HEK293T (cell line): ENCODE data around the gene ZBTB45.

ENCODE experiments used
- ARNT ChIP-seq: fragments of 450-650 bp; IDR thresholded peaks from 2 replicates; pipeline ENCODE4 v1.6.1; 2017; ENCODE audit warnings: mild to moderate bottlenecking
- BHLHE40 ChIP-seq: fragments of 450-650 bp; IDR thresholded peaks from 2 replicates; pipeline ENCODE4 v1.6.1; 2016; ENCODE audit warnings: mild to moderate bottlenecking, moderate library complexity, borderline replicate concordance
- FOXA1 ChIP-seq: fragments of 450-650 bp; IDR thresholded peaks from 2 replicates; pipeline ENCODE4 v1.6.1; 2016; ENCODE audit warnings: mild to moderate bottlenecking
- FOXK2 ChIP-seq: fragments of 450-650 bp; IDR thresholded peaks from 2 replicates; pipeline ENCODE4 v1.6.1; 2016; ENCODE audit warnings: mild to moderate bottlenecking
- FOXM1 ChIP-seq: fragments of 450-650 bp; IDR thresholded peaks from 2 replicates; pipeline ENCODE4 v1.6.1; 2017; ENCODE audit warnings: mild to moderate bottlenecking, borderline replicate concordance
- HDGF ChIP-seq: fragments of 450-650 bp; IDR thresholded peaks from 2 replicates; pipeline ENCODE4 v1.6.1; 2017; ENCODE audit warnings: antibody characterized with exemption, borderline replicate concordance
- PKNOX1 ChIP-seq: fragments of 450-650 bp; IDR thresholded peaks from 2 replicates; pipeline ENCODE4 v1.6.1; 2016
- SP1 ChIP-seq: fragments of 450-650 bp; IDR thresholded peaks from 2 replicates; pipeline ENCODE4 v1.6.1; 2017

GRCh38 chr19:58519355-58520256 is at the start of gene ZBTB45:
- TF ChIP-seq FOXK2 (no peak), BHLHE40 (no peak), FOXA1 (no peak), SP1 (no peak), PKNOX1 (peak; percentile 77), ARNT (peak; percentile 77), FOXM1 (peak; percentile 45; the same call in 1 of the 2 replicates), HDGF (no peak)
